Measurements from ENCODE around the gene TMEM147.

GRCh38 chr19:35555301-35556005, 10.0 kb downstream of the TMEM147 start:
- TF ChIP-seq CTCF (IDR thresholded peaks at IDR 0.05), result no peak
- TF ChIP-seq POLR2A (IDR thresholded peaks at IDR 0.05), result no peak
